A549 (cell line): Measurements from ENCODE around the gene SRP9. TPM values are rescaled to one million over a fixed set of nuclear protein-coding genes. Genes with fewer than 3 reads are reported as not detected.

ENCODE experiments used
- ATAC-seq, 2 experiments: fragments of 200-7000 bp in 1 of 2; fragments of >200 bp in 1 of 2; cut with Nextera tagmentation in 1 of 2; cut with Tn5 transposase in 1 of 2; 3 replicates each; pipeline versions ENCODE4 v1.8.0 to v1.9.1; 2018 to 2020; ENCODE audit warnings: mild to moderate bottlenecking in 1 of 2, moderate library complexity in 1 of 2
- CTCF ChIA-PET: fragments of 300-600 bp; sonication (Branson Sonifier 250); formaldehyde crosslinking; extraction: SDS; loops from one replicate; lab custom pipeline; 2021; ENCODE audit warnings: antibody characterized with exemption, inconsistent platforms; lab: Yijun Ruan, JAX
- POLR2A ChIA-PET: fragments of 350-600 bp; formaldehyde crosslinking; extraction: SDS; loops from one replicate; lab custom pipeline; 2021; ENCODE audit warnings: antibody characterized with exemption, inconsistent platforms; lab: Yijun Ruan, JAX
- DNase-seq, 2 experiments: peaks; one replicate each; pipeline versions ENCODE4 v3.0.0 to v3.0.0-alpha.2; 2011 to 2016; ENCODE audit warnings: low read depth in 1 of 2, low spot score in 1 of 2
- FAIRE-seq: peaks from 2 replicates; lab custom pipeline; 2011; peaks lifted over from hg19 to GRCh38; lab: Jason Lieb, UNC
- H3K27ac ChIP-seq, 2 experiments: fragments of >200 bp; sonication (Bioruptor Twin); formaldehyde crosslinking; 3 replicates each; pipeline ENCODE4 v1.5.1; 2016 to 2017
- H3K4me1 ChIP-seq: fragments of >200 bp; sonication (Bioruptor Twin); formaldehyde crosslinking; 3 replicates; pipeline ENCODE4 v1.6.1; 2016
- H3K4me2 ChIP-seq: fragments of >200 bp; sonication (Bioruptor Twin); formaldehyde crosslinking; 3 replicates; pipeline ENCODE4 v1.6.1; 2016
- H3K4me3 ChIP-seq: fragments of >200 bp; sonication (Bioruptor Twin); formaldehyde crosslinking; 3 replicates; pipeline ENCODE4 v1.5.1; 2016
- H3K9me3 ChIP-seq: fragments of >200 bp; sonication (Bioruptor Twin); formaldehyde crosslinking; 3 replicates; pipeline ENCODE4 v1.6.1; 2016
- BHLHE40 ChIP-seq: IDR thresholded peaks from 2 replicates; pipeline ENCODE4 v1.6.1; 2012; ENCODE audit warnings: low read depth, low read length, inconsistent platforms
- CBX8 ChIP-seq: fragments of 200-600 bp; sonication (generic); IDR thresholded peaks from 2 replicates; pipeline ENCODE4 v1.6.1; 2016
- EHF ChIP-seq: fragments of 250-450 bp; sonication (Bioruptor Pico); IDR thresholded peaks from 2 replicates; pipeline ENCODE4 v1.5.0; 2020; ENCODE audit warnings: mild to moderate bottlenecking
- FOXS1 ChIP-seq: fragments of 250-450 bp; sonication (Bioruptor Pico); IDR thresholded peaks from 2 replicates; pipeline ENCODE4 v1.5.0; 2020; ENCODE audit warnings: mild to moderate bottlenecking, moderate library complexity
- HOXA7 ChIP-seq: fragments of 250-450 bp; sonication (Bioruptor Pico); IDR thresholded peaks from 2 replicates; pipeline ENCODE4 v1.5.0; 2020; ENCODE audit warnings: mild to moderate bottlenecking, moderate library complexity
- JUNB ChIP-seq: fragments of >200 bp; sonication (Bioruptor Twin); formaldehyde crosslinking; IDR thresholded peaks from 2 replicates; pipeline ENCODE4 v1.6.1; 2016
- KDM5A ChIP-seq: fragments of 200-600 bp; sonication (generic); IDR thresholded peaks from 2 replicates; pipeline ENCODE4 v1.6.1; 2016; ENCODE audit warnings: antibody characterized with exemption, mild to moderate bottlenecking
- NFE2L2 ChIP-seq: fragments of 150-350 bp; conservative IDR thresholded peaks from 2 replicates; pipeline ENCODE4 v1.6.1; 2014; ENCODE audit warnings: low read length
- NPAS2 ChIP-seq: fragments of 250-450 bp; sonication (Bioruptor Pico); IDR thresholded peaks from 2 replicates; pipeline ENCODE4 v1.8.0; 2022; ENCODE audit warnings: mild to moderate bottlenecking, moderate library complexity, borderline replicate concordance
- NR3C1 ChIP-seq: fragments of >200 bp; sonication (Bioruptor Twin); formaldehyde crosslinking; IDR thresholded peaks from 3 replicates; pipeline ENCODE4 v1.6.1; 2017
- POLR2AphosphoS2 ChIP-seq: conservative IDR thresholded peaks from 2 replicates; pipeline ENCODE4 v1.6.1; 2012; ENCODE audit warnings: low read length, improper control_type of control experiment, inconsistent platforms
- RARB ChIP-seq: fragments of 250-450 bp; sonication (Bioruptor Pico); IDR thresholded peaks from 2 replicates; pipeline ENCODE4 v1.8.0; 2021; ENCODE audit warnings: mild to moderate bottlenecking, moderate library complexity
- RFX5 ChIP-seq: fragments of 450-650 bp; IDR thresholded peaks from 2 replicates; pipeline ENCODE4 v1.7.1; 2014; ENCODE audit warnings: antibody characterized with exemption, mild to moderate bottlenecking, moderate library complexity
- RNF2 ChIP-seq: fragments of 200-600 bp; sonication (generic); IDR thresholded peaks from 2 replicates; pipeline ENCODE4 v1.6.1; 2016; ENCODE audit warnings: low read depth, mild to moderate bottlenecking, antibody characterized with exemption, moderate library complexity, borderline replicate concordance
- ZSCAN20 ChIP-seq: fragments of 250-450 bp; sonication (Bioruptor Pico); IDR thresholded peaks from 2 replicates; pipeline ENCODE4 v1.8.0; 2022; ENCODE audit warnings: mild to moderate bottlenecking, moderate library complexity
- WGBS: methylation state at CpG from one replicate; pipeline ENCODE4 v1.1.6; 2017; ENCODE audit errors: missing lambda C conversion rate; 5-methylcytosine and 5-hydroxymethylcytosine counted together
- polyA plus RNA-seq, 4 experiments: library from polyadenylated mRNA; depleted of rRNA in 3 of 4; stranded (reverse); fragments of >200 nt; fragmentation: RNase III in 1 of 4; extraction: RNeasy Plus Mini Kit Qiagen cat#74134 plus additional on column Dnase treatment in 1 of 4; gene quantifications; 2 replicates in 3 of 4; 3 replicates in 1 of 4; pipeline ENCODE4 v1.2.3, GENCODE V29; 2011 to 2017
- TF ChIP-seq, protein P1 (sequence below): fragments of >200 bp; sonication (Bioruptor Twin); formaldehyde crosslinking; IDR thresholded peaks from 2 replicates; pipeline ENCODE4 v1.6.1; 2016
- TF ChIP-seq, protein P2 (sequence below): fragments of 250-450 bp; sonication (Bioruptor Pico); IDR thresholded peaks from 2 replicates; pipeline ENCODE4 v1.5.0; 2020; ENCODE audit warnings: low read depth, mild to moderate bottlenecking, moderate library complexity
- TF ChIP-seq, protein P3 (sequence below): IDR thresholded peaks from 2 replicates; pipeline ENCODE4 v1.6.1; 2012

SRP9 gene
- polyA plus RNA-seq, 2 of the 4 experiments (the other 2 are of a cell fraction) = 352 to 629 TPM

- Histone ChIP-seq H3K4me1 (peaks cover 58% of the 10 kb centered on the region), H3K27ac (peak overlapping the region; percentile 90 to 94), H3K4me2 (peak overlapping the region; percentile 69), H3K4me3 (no peak overlapping the region), H3K9me3 (no peaks in the 10 kb centered on the region)
- DNase-seq (no peak), FAIRE-seq (no peak), ATAC-seq (no peak)
- ChIA-PET POLR2A (interaction anchor here (1.1 to 2.8 kb wide), 2 partner anchors 9 to 37 kb away, joined by 3 to 26 read pairs; no protein-coding TSS in a partner anchor), CTCF (interaction anchor here (2.9 to 3.8 kb wide), 4 partner anchors 9 to 38 kb away, joined by 18 to 54 read pairs (median 18); no protein-coding TSS in a partner anchor)
- TF ChIP-seq, protein P1, sequence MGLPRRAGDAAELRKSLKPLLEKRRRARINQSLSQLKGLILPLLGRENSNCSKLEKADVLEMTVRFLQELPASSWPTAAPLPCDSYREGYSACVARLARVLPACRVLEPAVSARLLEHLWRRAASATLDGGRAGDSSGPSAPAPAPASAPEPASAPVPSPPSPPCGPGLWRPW = no peak
- TF ChIP-seq RNF2 = no peak
- TF ChIP-seq HOXA7 (CRISPR knock-in tag) = no peak
- TF ChIP-seq POLR2AphosphoS2 = no peak
- TF ChIP-seq KDM5A = no peak
- 80% methylated on average over 3 of the region's 3 CpGs for WGBS
These were observed 39.8 kb upstream of the SRP9 start for GRCh38 chr1:225737866-225738265.

- peaks cover 49% of the 10 kb centered on the region for H3K4me1 ChIP-seq
- H3K9me3 ChIP-seq = no peaks in the 10 kb centered on the region
- H3K4me3 ChIP-seq = no peak overlapping the region
- ChIA-PET CTCF (interaction anchor here (1.0 to 3.7 kb wide), 6 partner anchors 8 to 264 kb away, joined by 3 to 19 read pairs (median 5); no protein-coding TSS in a partner anchor), POLR2A (no interaction called here)
- no peak overlapping the region for H3K4me2 ChIP-seq
- DNase-seq (no peak), FAIRE-seq (no peak), ATAC-seq (no peak)
- H3K27ac ChIP-seq = peak overlapping the region; percentile 90 to 94; a peak in 5 of 6 replicates
- TF ChIP-seq, protein P2, sequence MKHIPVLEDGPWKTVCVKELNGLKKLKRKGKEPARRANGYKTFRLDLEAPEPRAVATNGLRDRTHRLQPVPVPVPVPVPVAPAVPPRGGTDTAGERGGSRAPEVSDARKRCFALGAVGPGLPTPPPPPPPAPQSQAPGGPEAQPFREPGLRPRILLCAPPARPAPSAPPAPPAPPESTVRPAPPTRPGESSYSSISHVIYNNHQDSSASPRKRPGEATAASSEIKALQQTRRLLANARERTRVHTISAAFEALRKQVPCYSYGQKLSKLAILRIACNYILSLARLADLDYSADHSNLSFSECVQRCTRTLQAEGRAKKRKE (CRISPR knock-in tag) = no peak
- 81% methylated on average over 2 of the region's 2 CpGs for WGBS
These were observed 38.9 kb upstream of the SRP9 start for GRCh38 chr1:225738763-225739162.

DNA sequence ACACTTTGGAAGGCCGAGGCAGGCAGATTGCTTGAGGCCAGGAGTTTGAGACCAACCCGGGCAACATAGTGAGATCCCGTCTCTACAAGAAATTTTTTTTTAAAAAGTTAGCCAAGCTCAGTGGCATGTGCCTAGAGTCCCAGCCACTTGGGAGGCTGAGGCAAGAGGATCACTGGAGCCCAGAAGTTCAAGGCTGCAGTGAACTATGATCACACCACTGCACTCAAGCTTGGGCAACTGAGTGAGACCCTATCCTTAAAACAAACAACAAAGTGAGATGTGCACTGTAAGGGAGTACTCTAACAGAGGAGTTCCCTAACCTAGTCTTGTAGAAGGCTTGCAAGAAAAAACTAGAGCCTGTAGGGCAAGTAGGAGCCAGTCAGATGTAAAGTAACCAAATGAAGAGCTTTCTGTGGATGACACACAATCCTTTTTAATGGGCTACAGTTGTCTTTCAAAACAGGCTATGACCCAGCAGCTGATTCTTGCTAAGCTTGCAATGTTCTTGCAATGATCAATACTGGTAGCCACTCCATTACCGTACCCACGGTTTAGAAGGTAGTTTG lies 38.0 kb upstream of the SRP9 start:
- ChIA-PET CTCF (interaction anchor here (0.9 to 1.6 kb wide), 8 partner anchors 31 to 265 kb away, joined by 3 to 8 read pairs (median 4); no protein-coding TSS in a partner anchor), POLR2A (no interaction called here)
- no peak overlapping the region for H3K4me2 ChIP-seq
- FAIRE-seq (no peak), DNase-seq (no peak), ATAC-seq (no peak)
- H3K9me3 ChIP-seq = no peaks in the 10 kb centered on the region
- 92% methylated on average over 5 of the region's 5 CpGs for WGBS
- peaks cover 41% of the 10 kb centered on the region for H3K4me1 ChIP-seq
- TF ChIP-seq NFE2L2 (no peak), BHLHE40 (no peak), RFX5 (no peak), CBX8 (no peak), RARB (CRISPR knock-in tag) (no peak)
- TF ChIP-seq, protein P3, sequence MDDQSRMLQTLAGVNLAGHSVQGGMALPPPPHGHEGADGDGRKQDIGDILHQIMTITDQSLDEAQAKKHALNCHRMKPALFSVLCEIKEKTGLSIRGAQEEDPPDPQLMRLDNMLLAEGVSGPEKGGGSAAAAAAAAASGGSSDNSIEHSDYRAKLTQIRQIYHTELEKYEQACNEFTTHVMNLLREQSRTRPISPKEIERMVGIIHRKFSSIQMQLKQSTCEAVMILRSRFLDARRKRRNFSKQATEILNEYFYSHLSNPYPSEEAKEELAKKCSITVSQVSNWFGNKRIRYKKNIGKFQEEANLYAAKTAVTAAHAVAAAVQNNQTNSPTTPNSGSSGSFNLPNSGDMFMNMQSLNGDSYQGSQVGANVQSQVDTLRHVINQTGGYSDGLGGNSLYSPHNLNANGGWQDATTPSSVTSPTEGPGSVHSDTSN = no peak
- no peak overlapping the region for H3K4me3 ChIP-seq
- peak overlapping the region; percentile 90 to 94; a peak in 5 of 6 replicates for H3K27ac ChIP-seq

DNA sequence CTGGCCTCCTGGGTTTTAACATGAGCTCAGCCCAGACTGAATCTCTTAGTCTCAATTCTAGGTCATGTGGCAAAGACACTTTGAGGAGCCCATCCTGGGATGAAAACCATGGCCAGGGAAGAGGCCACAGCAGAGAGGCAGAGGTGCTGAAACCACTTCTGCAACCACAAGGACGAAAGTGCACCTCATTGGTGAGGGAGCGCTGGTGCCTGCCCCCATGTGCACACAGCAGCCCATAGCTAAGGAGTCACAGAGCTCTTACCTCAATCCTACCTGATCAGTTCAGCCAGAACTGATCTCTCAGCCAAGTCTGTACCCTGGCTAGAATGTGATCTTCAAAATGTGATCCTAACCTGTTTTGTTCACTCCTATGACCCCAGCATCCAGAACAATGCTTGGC lies 32.9 kb upstream of the SRP9 start:
- FAIRE-seq = no peak
- H3K4me1 ChIP-seq = peaks cover 28% of the 10 kb centered on the region
- ChIA-PET CTCF (interaction anchor here (0.6 to 2.5 kb wide), 5 partner anchors 9 to 164 kb away, joined by 3 to 15 read pairs (median 4); no protein-coding TSS in a partner anchor), POLR2A (interaction anchor here (1.0 to 1.5 kb wide), 2 partner anchors 9 to 92 kb away, joined by 4 to 9 read pairs; partner anchors contain the start of gene ENAH)
- no peak for ATAC-seq
- H3K4me3 ChIP-seq = no peak overlapping the region
- 100% methylated on average over 1 of the region's 2 CpGs for WGBS
- H3K4me2 ChIP-seq = no peak overlapping the region
- peak overlapping the region; percentile 90 to 92; a peak in 5 of 6 replicates for H3K27ac ChIP-seq
- DNase-seq = no peak
- H3K9me3 ChIP-seq = no peaks in the 10 kb centered on the region
- TF ChIP-seq RARB (CRISPR knock-in tag) = no peak
- no peak for TF ChIP-seq RNF2
- TF ChIP-seq NPAS2 (CRISPR knock-in tag) = no peak
- TF ChIP-seq ZSCAN20 = no peak
- no peak for TF ChIP-seq NR3C1
- TF ChIP-seq JUNB = no peak
- TF ChIP-seq FOXS1 (CRISPR knock-in tag) = no peak
- no peak for TF ChIP-seq EHF
